Measurements from ENCODE around the gene STK32B. TPM values are rescaled to one million over a fixed set of nuclear protein-coding genes. Genes with fewer than 3 reads are reported as not detected.
A peak's percentile ranks its signal among the peaks of the same experiment; 100 is the strongest.

The STK32B gene
- total RNA-seq, 1 experiment from 2014 or later, result 15.1 TPM

DNA sequence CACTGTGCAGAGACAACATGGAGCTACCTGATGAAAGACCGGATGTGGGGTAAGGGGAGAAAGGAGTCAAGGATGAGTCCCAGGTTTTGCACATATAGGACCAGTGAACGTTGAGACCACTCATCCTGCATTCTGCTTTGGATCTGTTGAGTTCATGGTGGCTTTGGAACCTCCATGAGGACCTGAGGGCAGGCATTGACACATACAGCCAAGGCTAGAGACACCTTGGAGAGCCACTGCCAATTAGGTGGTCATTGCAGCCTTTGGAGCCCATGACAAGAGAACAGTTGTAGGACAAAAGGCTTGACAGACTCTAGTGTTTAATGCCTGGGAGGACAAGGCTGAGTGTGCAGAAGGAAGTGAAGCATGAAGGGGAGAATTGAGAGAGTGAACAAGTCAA is 87.9 kb downstream of the STK32B start:
- intact Hi-C loops (cut with micrococcal nuclease; ENCODE audit: unreplicated experiment), result no loop called here
- TF ChIP-seq EZH2 (IDR thresholded peaks at IDR 0.05; ENCODE audit: borderline replicate concordance, low read depth, low read length, poor library complexity, severe bottlenecking) (no peak), CTCF (conservative IDR thresholded peaks at IDR 0.05; ENCODE audit: low read depth, low read length) (no peak)
- no TSS peak for BruUV-seq (replicated peaks)

DNA sequence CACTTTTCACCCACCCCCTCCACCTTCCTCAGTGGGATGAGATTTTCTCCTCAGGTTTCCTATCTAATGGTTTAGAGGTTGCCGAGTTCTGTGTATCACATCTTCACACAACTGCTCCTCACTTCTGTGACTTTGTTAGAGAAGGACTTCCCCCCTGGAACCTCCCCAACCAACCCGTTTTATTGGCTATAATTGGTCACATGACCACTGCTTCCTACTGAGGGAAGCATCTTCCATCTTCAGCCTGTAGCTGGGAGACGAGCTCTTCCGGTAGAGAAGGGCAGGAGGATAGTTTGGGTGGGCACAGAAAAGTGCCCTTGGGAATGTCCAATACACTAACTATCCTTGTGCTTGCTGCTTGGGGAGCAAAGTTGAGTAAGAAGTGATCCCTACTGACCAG is 90.5 kb downstream of the STK32B start:
- CTCF ChIA-PET, result no interaction called here
- Histone ChIP-seq H3K27ac (ENCODE audit: low read depth, low read length, poor library complexity, severe bottlenecking) (no peak overlapping the region), H3K36me3 (ENCODE audit: insufficient read depth, low read length, poor library complexity, severe bottlenecking) (no peaks in the 10 kb centered on the region), H3K9me3 (ENCODE audit: low read depth, low read length, poor library complexity, severe bottlenecking) (no peaks in the 10 kb centered on the region), H3K4me3 (ENCODE audit: low read depth, low read length, poor library complexity, severe bottlenecking) (no peak overlapping the region), H3K4me1 (ENCODE audit: insufficient read depth, low read length, poor library complexity, severe bottlenecking) (no peaks in the 10 kb centered on the region), H3K27me3 (replicated peaks; ENCODE audit: insufficient read depth, low read depth, low read length, poor library complexity) (no peaks in the 10 kb centered on the region)
- intact Hi-C loops (cut with micrococcal nuclease; ENCODE audit: unreplicated experiment), result loop anchor here (5.0 kb wide), 1 partner anchor 90 kb away; the partner anchor contains the start of gene STK32B
- TF ChIP-seq EZH2 (IDR thresholded peaks at IDR 0.05; ENCODE audit: borderline replicate concordance, low read depth, low read length, poor library complexity, severe bottlenecking) (no peak), CTCF (conservative IDR thresholded peaks at IDR 0.05; ENCODE audit: low read depth, low read length) (no peak)
- DNase-seq (ENCODE audit: low spot score), result no peak
- no TSS peak for BruUV-seq (replicated peaks)
- POLR2A ChIA-PET (ENCODE audit: low non-redundant PET), result no interaction called here

More for the DNA sequence above, 87.9 kb downstream of the STK32B start:
- ChIA-PET CTCF (no interaction called here), POLR2A (ENCODE audit: low non-redundant PET) (no interaction called here)
- no peaks in the 10 kb centered on the region for H3K9me3 ChIP-seq (ENCODE audit: low read depth, low read length, poor library complexity, severe bottlenecking)
- no peaks in the 10 kb centered on the region for H3K27me3 ChIP-seq (replicated peaks; ENCODE audit: insufficient read depth, low read depth, low read length, poor library complexity)
- no peaks in the 10 kb centered on the region for H3K36me3 ChIP-seq (ENCODE audit: insufficient read depth, low read length, poor library complexity, severe bottlenecking)
- no peaks in the 10 kb centered on the region for H3K4me1 ChIP-seq (ENCODE audit: insufficient read depth, low read length, poor library complexity, severe bottlenecking)
- DNase-seq (ENCODE audit: low spot score), result no peak
- H3K27ac ChIP-seq (ENCODE audit: low read depth, low read length, poor library complexity, severe bottlenecking), result no peak overlapping the region
- no peak overlapping the region for H3K4me3 ChIP-seq (ENCODE audit: low read depth, low read length, poor library complexity, severe bottlenecking)

DNA sequence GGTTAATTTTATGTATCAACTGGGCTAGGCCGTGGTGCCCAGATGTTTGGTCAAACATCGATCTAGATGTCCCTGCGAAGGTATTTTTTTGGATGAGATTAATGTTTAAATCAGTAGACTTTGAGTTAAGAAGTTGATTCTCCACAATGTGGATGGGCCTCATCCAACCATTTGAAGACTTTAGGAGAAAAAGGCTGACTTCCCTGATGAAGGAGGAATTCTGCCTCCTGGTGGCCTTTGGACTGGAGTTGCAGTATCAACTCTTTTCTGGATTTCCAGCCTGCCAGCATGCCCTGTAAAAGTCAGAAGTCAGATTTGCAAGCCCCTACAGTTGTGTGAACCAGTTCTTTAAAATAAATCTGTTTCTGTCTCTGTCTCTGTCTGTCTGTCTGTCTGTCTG is 91.4 kb downstream of the STK32B start:
- ChIA-PET POLR2A (ENCODE audit: low non-redundant PET) (no interaction called here), CTCF (no interaction called here)
- intact Hi-C loops (cut with micrococcal nuclease; ENCODE audit: unreplicated experiment), result loop anchor here (5.0 kb wide), 1 partner anchor 90 kb away; the partner anchor contains the start of gene STK32B
- Histone ChIP-seq H3K27me3 (replicated peaks; ENCODE audit: insufficient read depth, low read depth, low read length, poor library complexity) (no peaks in the 10 kb centered on the region), H3K4me3 (ENCODE audit: low read depth, low read length, poor library complexity, severe bottlenecking) (no peak overlapping the region), H3K4me1 (ENCODE audit: insufficient read depth, low read length, poor library complexity, severe bottlenecking) (no peaks in the 10 kb centered on the region), H3K36me3 (ENCODE audit: insufficient read depth, low read length, poor library complexity, severe bottlenecking) (no peaks in the 10 kb centered on the region), H3K9me3 (ENCODE audit: low read depth, low read length, poor library complexity, severe bottlenecking) (no peaks in the 10 kb centered on the region), H3K27ac (ENCODE audit: low read depth, low read length, poor library complexity, severe bottlenecking) (no peak overlapping the region)
- no TSS peak for BruUV-seq (replicated peaks)
- TF ChIP-seq EZH2 (IDR thresholded peaks at IDR 0.05; ENCODE audit: borderline replicate concordance, low read depth, low read length, poor library complexity, severe bottlenecking), result no peak
- TF ChIP-seq CTCF (conservative IDR thresholded peaks at IDR 0.05; ENCODE audit: low read depth, low read length), result peak; percentile 64
- peak; percentile 67 for DNase-seq (ENCODE audit: low spot score)

All from A673 (cell line).